ENCODE results near the gene SOX10. TPM values are rescaled to one million over a fixed set of nuclear protein-coding genes. Genes with fewer than 3 reads are reported as not detected.

SOX10 gene
- total RNA-seq, 1 experiment from 2014 or later: 2.7 TPM

DNA sequence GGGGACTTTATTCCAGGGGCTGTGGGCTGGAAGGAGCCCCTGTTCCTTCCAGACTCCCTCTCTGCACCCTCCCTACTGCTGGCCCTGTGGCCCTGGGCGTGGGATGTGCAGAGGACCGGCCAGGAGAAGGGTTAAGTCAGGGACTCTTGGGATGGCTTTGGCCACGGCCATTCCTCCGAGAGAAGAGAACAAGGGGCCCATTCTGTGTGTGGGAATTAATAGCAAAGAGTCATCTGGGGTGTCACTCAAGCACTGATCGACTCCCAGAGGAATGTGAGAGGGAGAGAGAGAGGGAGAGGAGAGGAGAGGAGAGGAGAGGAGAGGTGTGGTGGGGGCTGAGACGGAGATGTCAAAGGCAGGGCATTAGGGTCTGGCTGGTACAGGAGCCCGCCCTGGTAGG is 14.2 kb upstream of the SOX10 start:
- peaks cover 2% of the 10 kb centered on the region; the same call in 1 of the 2 replicates for H3K27me3 Mint-ChIP-seq (ENCODE audit: low read depth)
- no peak for DNase-seq (ENCODE audit: low spot score)
- no peak for ATAC-seq
- H3K4me1 Mint-ChIP-seq: peaks cover 27% of the 10 kb centered on the region
- TF ChIP-seq ESRRA (CRISPR knock-in tag; IDR thresholded peaks at IDR 0.05; ENCODE audit: borderline replicate concordance) (no peak), NFATC4 (CRISPR knock-in tag; IDR thresholded peaks at IDR 0.05) (no peak), GTF2I (CRISPR knock-in tag; conservative IDR thresholded peaks at IDR 0.05) (no peak), FOXK1 (CRISPR knock-in tag; IDR thresholded peaks at IDR 0.05) (no peak), NFE2L1 (CRISPR knock-in tag; IDR thresholded peaks at IDR 0.05) (no peak), MYBL2 (CRISPR knock-in tag; IDR thresholded peaks at IDR 0.05) (no peak), TCF7 (CRISPR knock-in tag; IDR thresholded peaks at IDR 0.05; ENCODE audit: low read depth) (no peak), ZBTB43 (CRISPR knock-in tag; IDR thresholded peaks at IDR 0.05) (no peak), ZNF263 (CRISPR knock-in tag; IDR thresholded peaks at IDR 0.05; ENCODE audit: low read depth) (no peak), GRHL2 (CRISPR knock-in tag; IDR thresholded peaks at IDR 0.05; ENCODE audit: insufficient replicate concordance, severe bottlenecking) (no peak), ZNF671 (CRISPR knock-in tag; IDR thresholded peaks at IDR 0.05) (no peak), ZBTB21 (CRISPR knock-in tag; IDR thresholded peaks at IDR 0.05; ENCODE audit: borderline replicate concordance) (no peak), ATF6 (CRISPR knock-in tag; IDR thresholded peaks at IDR 0.05) (no peak)
- TF ChIP-seq, protein P1, sequence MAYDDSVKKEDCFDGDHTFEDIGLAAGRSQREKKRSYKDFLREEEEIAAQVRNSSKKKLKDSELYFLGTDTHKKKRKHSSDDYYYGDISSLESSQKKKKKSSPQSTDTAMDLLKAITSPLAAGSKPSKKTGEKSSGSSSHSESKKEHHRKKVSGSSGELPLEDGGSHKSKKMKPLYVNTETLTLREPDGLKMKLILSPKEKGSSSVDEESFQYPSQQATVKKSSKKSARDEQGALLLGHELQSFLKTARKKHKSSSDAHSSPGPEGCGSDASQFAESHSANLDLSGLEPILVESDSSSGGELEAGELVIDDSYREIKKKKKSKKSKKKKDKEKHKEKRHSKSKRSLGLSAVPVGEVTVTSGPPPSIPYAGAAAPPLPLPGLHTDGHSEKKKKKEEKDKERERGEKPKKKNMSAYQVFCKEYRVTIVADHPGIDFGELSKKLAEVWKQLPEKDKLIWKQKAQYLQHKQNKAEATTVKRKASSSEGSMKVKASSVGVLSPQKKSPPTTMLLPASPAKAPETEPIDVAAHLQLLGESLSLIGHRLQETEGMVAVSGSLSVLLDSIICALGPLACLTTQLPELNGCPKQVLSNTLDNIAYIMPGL (CRISPR knock-in tag; IDR thresholded peaks at IDR 0.05): no peak
- TF ChIP-seq, protein P2, sequence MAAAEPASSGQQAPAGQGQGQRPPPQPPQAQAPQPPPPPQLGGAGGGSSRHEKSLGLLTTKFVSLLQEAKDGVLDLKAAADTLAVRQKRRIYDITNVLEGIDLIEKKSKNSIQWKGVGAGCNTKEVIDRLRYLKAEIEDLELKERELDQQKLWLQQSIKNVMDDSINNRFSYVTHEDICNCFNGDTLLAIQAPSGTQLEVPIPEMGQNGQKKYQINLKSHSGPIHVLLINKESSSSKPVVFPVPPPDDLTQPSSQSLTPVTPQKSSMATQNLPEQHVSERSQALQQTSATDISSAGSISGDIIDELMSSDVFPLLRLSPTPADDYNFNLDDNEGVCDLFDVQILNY (CRISPR knock-in tag; IDR thresholded peaks at IDR 0.05): no peak
- TF ChIP-seq, protein P3, sequence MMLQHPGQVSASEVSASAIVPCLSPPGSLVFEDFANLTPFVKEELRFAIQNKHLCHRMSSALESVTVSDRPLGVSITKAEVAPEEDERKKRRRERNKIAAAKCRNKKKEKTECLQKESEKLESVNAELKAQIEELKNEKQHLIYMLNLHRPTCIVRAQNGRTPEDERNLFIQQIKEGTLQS (CRISPR knock-in tag; conservative IDR thresholded peaks at IDR 0.05): no peak
- TF ChIP-seq, protein P4, sequence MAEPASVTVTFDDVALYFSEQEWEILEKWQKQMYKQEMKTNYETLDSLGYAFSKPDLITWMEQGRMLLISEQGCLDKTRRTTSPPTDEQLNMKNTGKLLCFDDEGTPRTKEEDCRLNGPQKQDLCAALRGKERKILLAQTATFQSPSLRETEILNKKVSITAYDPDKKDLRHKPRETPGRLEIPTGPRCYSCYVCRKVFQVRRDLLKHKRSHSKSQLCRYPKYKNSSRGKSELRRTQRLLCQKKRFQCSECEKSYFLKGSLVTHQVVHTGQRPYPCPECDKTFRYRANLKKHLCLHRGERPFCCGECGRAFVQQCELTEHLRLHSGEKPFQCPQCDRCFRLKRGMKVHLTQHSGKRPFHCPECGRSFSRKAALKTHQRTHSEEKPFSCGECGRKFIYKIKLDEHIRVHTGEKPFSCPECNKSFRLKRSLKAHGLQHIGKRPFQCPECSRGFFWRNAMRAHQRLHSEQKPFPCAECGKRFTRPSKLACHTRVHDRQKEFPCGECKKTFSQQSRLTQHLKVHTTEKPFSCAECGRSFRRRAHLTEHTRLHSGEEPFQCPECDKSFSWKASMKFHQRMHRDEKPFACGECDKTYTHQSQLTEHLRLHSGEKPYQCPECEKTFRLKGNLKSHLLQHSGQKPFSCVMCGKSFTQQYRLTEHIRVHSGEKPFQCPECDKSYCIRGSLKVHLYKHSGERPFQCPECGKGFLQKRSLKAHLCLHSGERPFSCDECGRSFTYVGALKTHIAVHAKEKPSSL (CRISPR knock-in tag; conservative IDR thresholded peaks at IDR 0.05): no peak
- no peaks in the 10 kb centered on the region for H3K9me3 Mint-ChIP-seq
- CTCF ChIA-PET: interaction anchor here (0.5 to 1.5 kb wide), 3 partner anchors 15 to 93 kb away, joined by 3 to 6 read pairs (median 3); no protein-coding TSS in a partner anchor
- no peak overlapping the region for H3K27ac Mint-ChIP-seq
- POLR2A ChIA-PET: no interaction called here
- H3K4me3 Mint-ChIP-seq: no peak overlapping the region
- H3K36me3 Mint-ChIP-seq: no peaks in the 10 kb centered on the region

All from WTC11 (cell line).